Kidney (tissue), 14 donors: ENCODE data around the gene IMPA2. TPM values are rescaled to one million over a fixed set of nuclear protein-coding genes. Genes with fewer than 3 reads are reported as not detected.

ENCODE experiments used
- DNase-seq, 5 donors: peaks; one replicate each; pipeline ENCODE4 v3.0.0-alpha.2; 2013 to 2020
- FAIRE-seq: peaks from 2 replicates; lab custom pipeline; 2012; peaks lifted over from hg19 to GRCh38; lab: Jason Lieb, UNC
- H3K27ac ChIP-seq, 2 donors: one replicate each; pipeline ENCODE4 v1.7.0; 2013; ENCODE audit warnings: low read depth in 2 of 2, low read length in 2 of 2, inconsistent platforms in 1 of 2
- H3K27me3 ChIP-seq: one replicate; pipeline ENCODE4 v1.7.1; 2013; ENCODE audit warnings: low read length, inconsistent platforms; ENCODE audit not compliant: control insufficient read depth, insufficient read depth
- H3K36me3 ChIP-seq, 3 donors: one replicate each; pipeline versions ENCODE4 v1.7.0 to v1.7.1; 2013; ENCODE audit warnings: low read length in 3 of 3, control low read depth in 1 of 3, inconsistent platforms in 1 of 3; ENCODE audit not compliant: insufficient read depth in 3 of 3, control insufficient read depth in 2 of 3
- H3K4me1 ChIP-seq, 3 donors: one replicate each; pipeline versions ENCODE4 v1.7.0 to v1.7.1; 2013; ENCODE audit warnings: low read length in 3 of 3, inconsistent platforms in 1 of 3, low read depth in 1 of 3; ENCODE audit not compliant: control insufficient read depth in 2 of 3, insufficient read depth in 2 of 3
- H3K4me3 ChIP-seq, 3 donors: one replicate each; pipeline versions ENCODE4 v1.7.0 to v1.8.1; 2013; ENCODE audit warnings: low read length in 3 of 3, control low read depth in 1 of 3, inconsistent platforms in 1 of 3
- H3K9ac ChIP-seq, 3 donors: one replicate each; pipeline versions ENCODE4 v1.7.0 to v1.7.1; 2013; ENCODE audit warnings: low read length in 3 of 3, control low read depth in 1 of 3, inconsistent platforms in 1 of 3
- H3K9me3 ChIP-seq, 3 donors: one replicate each; pipeline versions ENCODE4 v1.7.0 to v1.7.1; 2013; ENCODE audit warnings: low read length in 3 of 3, control low read depth in 1 of 3, inconsistent platforms in 1 of 3; ENCODE audit not compliant: control insufficient read depth in 2 of 3, insufficient read depth in 1 of 3
- intact Hi-C: fragments of 100-400 bp; cut with DNase I; formaldehyde crosslinking; loops from one replicate; pipeline ENCODE4 v1.11.1; 2022
- polyA plus RNA-seq: library from polyadenylated mRNA; stranded (reverse); fragments of 350-450 nt; fragmentation: Illumina TruSeq; extraction: RNeasy Lipid Tissue Mini Kit (QIAGEN cat#74804); gene quantifications from one replicate; pipeline ENCODE4 v1.2.3, GENCODE V29; 2014; ENCODE audit warnings: low read depth, low replicate concordance; ENCODE audit not compliant: insufficient read depth
- total RNA-seq: library from RNA; stranded (reverse); fragmentation: NEBNext Ultra II Directional; extraction: Animal tissue kit (Norgen Biotek cat#: 25700); gene quantifications from one replicate; pipeline ENCODE4 v1.2.1, GENCODE V29; 2021
- TF ChIP-seq, protein P1 (sequence below): IDR thresholded peaks from 3 replicates; pipeline ENCODE4 v1.5.1; 2012; ENCODE audit warnings: mild to moderate bottlenecking, moderate library complexity, borderline replicate concordance; ENCODE audit not compliant: insufficient read depth; ENCODE audit errors: extremely low read depth
- donor health status: control.
- donor health status: control.
- donor health status: control.
- donor health status: control.
- donor health status: control.
- donor health status: DM: yes; HTN: yes; CAD: no.
- donor health status: Normal renal cell carcinoma (clear cell type).

IMPA2 gene
- total and polyA plus RNA-seq, 2 donors from 2014 or later: 157 to 348 TPM

DNA sequence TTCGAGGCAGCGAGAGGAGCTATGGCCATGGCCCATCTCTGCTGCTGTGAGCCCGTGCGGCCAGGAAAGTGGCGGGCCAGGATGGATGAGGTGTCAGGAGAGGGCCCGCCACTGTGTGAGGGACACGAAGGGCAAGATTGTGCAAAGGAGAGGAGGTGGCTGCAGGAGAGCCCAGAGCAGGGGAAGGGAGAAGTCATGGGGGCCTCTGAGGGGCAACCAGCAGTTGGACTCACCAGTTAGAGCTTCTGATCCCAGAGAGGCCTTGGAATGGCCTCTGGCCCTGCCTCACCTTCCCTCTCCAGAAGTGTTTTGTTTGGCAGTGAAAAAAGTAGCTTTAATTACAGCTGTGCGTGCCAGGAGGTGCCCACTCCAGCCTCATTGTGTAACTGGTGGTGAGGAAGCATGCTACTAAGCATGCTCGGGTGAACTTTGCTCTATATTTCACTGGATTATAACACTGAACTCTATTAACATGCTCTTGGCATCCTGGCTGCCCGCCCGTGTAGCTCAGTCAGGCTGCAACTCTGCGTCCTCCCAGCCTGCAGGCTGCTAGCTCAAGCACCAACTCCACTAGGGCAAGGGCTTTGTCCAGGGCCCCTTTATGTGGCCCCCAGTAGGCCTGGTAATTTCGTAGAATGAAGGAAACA lies 34.2 kb downstream of the IMPA2 start:
- FAIRE-seq (peak; percentile 15), DNase-seq (peak in 4 of 5 donors; percentile 36 to 93 (median 64))
- intact Hi-C loops: no loop called here
- peaks cover 0 to 32% (median 8%) of the 10 kb centered on the region in 3 donors for H3K36me3 ChIP-seq
- H3K9me3 ChIP-seq: no peaks in the 10 kb centered on the region
- TF ChIP-seq, protein P1, sequence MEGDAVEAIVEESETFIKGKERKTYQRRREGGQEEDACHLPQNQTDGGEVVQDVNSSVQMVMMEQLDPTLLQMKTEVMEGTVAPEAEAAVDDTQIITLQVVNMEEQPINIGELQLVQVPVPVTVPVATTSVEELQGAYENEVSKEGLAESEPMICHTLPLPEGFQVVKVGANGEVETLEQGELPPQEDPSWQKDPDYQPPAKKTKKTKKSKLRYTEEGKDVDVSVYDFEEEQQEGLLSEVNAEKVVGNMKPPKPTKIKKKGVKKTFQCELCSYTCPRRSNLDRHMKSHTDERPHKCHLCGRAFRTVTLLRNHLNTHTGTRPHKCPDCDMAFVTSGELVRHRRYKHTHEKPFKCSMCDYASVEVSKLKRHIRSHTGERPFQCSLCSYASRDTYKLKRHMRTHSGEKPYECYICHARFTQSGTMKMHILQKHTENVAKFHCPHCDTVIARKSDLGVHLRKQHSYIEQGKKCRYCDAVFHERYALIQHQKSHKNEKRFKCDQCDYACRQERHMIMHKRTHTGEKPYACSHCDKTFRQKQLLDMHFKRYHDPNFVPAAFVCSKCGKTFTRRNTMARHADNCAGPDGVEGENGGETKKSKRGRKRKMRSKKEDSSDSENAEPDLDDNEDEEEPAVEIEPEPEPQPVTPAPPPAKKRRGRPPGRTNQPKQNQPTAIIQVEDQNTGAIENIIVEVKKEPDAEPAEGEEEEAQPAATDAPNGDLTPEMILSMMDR: no peak
- H3K27ac ChIP-seq: peak overlapping the region; percentile 82 to 90
- no peak overlapping the region for H3K4me3 ChIP-seq
- no peaks in the 10 kb centered on the region for H3K27me3 ChIP-seq
- H3K4me1 ChIP-seq: peaks cover 0 to 64% (median 37%) of the 10 kb centered on the region in 3 donors
- H3K9ac ChIP-seq: peak overlapping the region in 1 of 3 donors; percentile 29

DNA sequence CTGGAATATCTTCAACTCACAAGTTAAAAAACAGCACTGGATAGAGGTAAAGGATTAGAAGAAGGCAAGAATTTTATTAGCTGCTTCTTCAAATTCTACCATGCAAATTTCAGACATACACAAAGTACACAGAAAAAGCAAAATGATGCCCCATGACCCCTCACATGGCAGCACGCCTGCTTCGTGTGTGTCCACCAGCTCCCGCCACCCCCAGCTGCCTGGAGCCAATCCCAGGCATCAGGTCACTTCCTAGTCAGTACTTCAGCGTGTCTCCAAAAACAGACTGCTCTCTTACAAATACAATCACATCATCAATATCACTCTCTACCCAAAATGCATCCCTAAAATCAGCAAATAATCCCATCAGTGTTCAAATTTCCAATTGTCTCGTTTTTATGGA lies 35.8 kb downstream of the IMPA2 start:
- TF ChIP-seq, protein P1: no peak
- H3K4me1 ChIP-seq: peaks cover 0 to 49% (median 24%) of the 10 kb centered on the region in 3 donors
- no peak overlapping the region for H3K9ac ChIP-seq
- DNase-seq (peak in 2 of 5 donors; percentile 2 to 36), FAIRE-seq (no peak)
- H3K4me3 ChIP-seq: no peak overlapping the region
- no peaks in the 10 kb centered on the region for H3K27me3 ChIP-seq
- peaks cover 0 to 30% (median 3%) of the 10 kb centered on the region in 3 donors for H3K36me3 ChIP-seq
- intact Hi-C loops: no loop called here
- H3K9me3 ChIP-seq: no peaks in the 10 kb centered on the region
- no peak overlapping the region for H3K27ac ChIP-seq

DNA sequence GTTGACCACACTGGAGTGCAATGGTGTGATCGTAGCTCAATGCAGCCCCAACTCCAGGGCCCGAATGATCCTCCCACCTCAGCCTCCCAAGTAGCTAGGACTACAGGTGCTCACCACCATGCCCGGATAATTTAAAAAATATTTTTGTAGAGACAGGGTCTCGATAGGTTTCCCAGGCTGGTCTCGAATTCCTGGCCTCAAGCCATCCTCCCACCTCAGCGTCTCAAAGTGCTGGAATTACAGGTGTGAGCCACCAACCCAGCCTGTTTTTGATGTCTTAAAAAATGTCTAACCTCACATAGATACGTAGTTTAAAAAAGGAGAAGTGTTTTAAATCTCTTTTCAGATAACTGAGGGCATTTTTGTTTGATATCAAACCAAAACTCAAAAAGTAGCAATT lies 37.6 kb downstream of the IMPA2 start:
- Histone ChIP-seq H3K36me3 (peaks cover 0 to 39% (median 3%) of the 10 kb centered on the region in 3 donors), H3K27me3 (no peaks in the 10 kb centered on the region), H3K9me3 (no peaks in the 10 kb centered on the region), H3K27ac (no peak overlapping the region), H3K4me3 (no peak overlapping the region), H3K9ac (no peak overlapping the region), H3K4me1 (peaks cover 0 to 31% (median 16%) of the 10 kb centered on the region in 3 donors)
- TF ChIP-seq, protein P1: no peak
- FAIRE-seq (no peak), DNase-seq (no peak)
- intact Hi-C loops: no loop called here
